GM19099 (cell line): ENCODE results near the gene PLCXD1.

Experiments
- POLR2A ChIP-seq: IDR thresholded peaks from 3 replicates; pipeline ENCODE4 v1.6.1; 2011; ENCODE audit warnings: low read depth; ENCODE audit not compliant: insufficient read length; ENCODE audit errors: extremely low read depth

The PLCXD1 gene

GRCh38 chrX:262381-262909, 18.7 kb upstream of the PLCXD1 start:
- TF ChIP-seq POLR2A: no peak

GRCh38 chrX:264634-265455, 16.3 kb upstream of the PLCXD1 start:
- no peak for TF ChIP-seq POLR2A

GRCh38 chrX:265502-265901, 15.7 kb upstream of the PLCXD1 start:
- no peak for TF ChIP-seq POLR2A

- TF ChIP-seq POLR2A: no peak
Observed at GRCh38 chrX:267771-268261, 13.4 kb upstream of the PLCXD1 start.

GRCh38 chrX:270848-271367, 10.3 kb upstream of the PLCXD1 start:
- no peak for TF ChIP-seq POLR2A

- TF ChIP-seq POLR2A: no peak
Observed at GRCh38 chrX:274904-275475, 6.2 kb upstream of the PLCXD1 start.

GRCh38 chrX:275476-275966, 5.7 kb upstream of the PLCXD1 start:
- no peak for TF ChIP-seq POLR2A

GRCh38 chrX:275967-276580, 5.1 kb upstream of the PLCXD1 start:
- peak; percentile 27 for TF ChIP-seq POLR2A

GRCh38 chrX:276581-277201, 4.5 kb upstream of the PLCXD1 start:
- TF ChIP-seq POLR2A: no peak

GRCh38 chrX:283115-283845, 2.1 kb downstream of the PLCXD1 start:
- TF ChIP-seq POLR2A: peak; percentile 73

- TF ChIP-seq POLR2A: no peak
Observed at GRCh38 chrX:285076-285677, 4.0 kb downstream of the PLCXD1 start.

GRCh38 chrX:287670-288069, 6.5 kb downstream of the PLCXD1 start:
- TF ChIP-seq POLR2A: no peak

- no peak for TF ChIP-seq POLR2A
Observed at GRCh38 chrX:288561-288991, 7.4 kb downstream of the PLCXD1 start.

- no peak for TF ChIP-seq POLR2A
Observed at GRCh38 chrX:290476-291166, 9.4 kb downstream of the PLCXD1 start.

GRCh38 chrX:291411-291901, 10.3 kb downstream of the PLCXD1 start:
- TF ChIP-seq POLR2A: no peak
